ENCODE measurements around the gene RIMS3.
"Not testable (repeated sequence)": the region's sequence is repeated elsewhere in the genome, so short reads cannot be mapped to it uniquely, and the experiment has no call there.

Gene RIMS3

GRCh38 chr1:40665335-40666171 is at the start of gene RIMS3:
RIMS3 (minus strand) TSS chr1:40665682; CDS start chr1:40641925, 23,757 bp downstream.
- peak; percentile 34 to 63 for DNase-seq

- no peak for DNase-seq
Observed at GRCh38 chr1:40712997-40713396, 47.5 kb upstream of the RIMS3 start.

GRCh38 chr1:40712405-40712944 is 47.0 kb upstream of the RIMS3 start:
- no peak for DNase-seq

- DNase-seq, result no peak
Observed at GRCh38 chr1:40711465-40712404, 46.3 kb upstream of the RIMS3 start.

GRCh38 chr1:40710581-40711315 is 45.3 kb upstream of the RIMS3 start:
- peak in 1 of 2 experiments; percentile 38 for DNase-seq

- no peak for DNase-seq
Observed at GRCh38 chr1:40709802-40710278, 44.4 kb upstream of the RIMS3 start.

- DNase-seq, result peak; percentile 92 to 96
Observed at GRCh38 chr1:40709100-40709801, 43.8 kb upstream of the RIMS3 start.

- peak; percentile 63 to 86 for DNase-seq
Observed at GRCh38 chr1:40708750-40709099, 43.2 kb upstream of the RIMS3 start.

GRCh38 chr1:40706626-40707025 is 41.1 kb upstream of the RIMS3 start:
- DNase-seq, result no peak

- no peak for DNase-seq
Observed at GRCh38 chr1:40704817-40705733, 39.6 kb upstream of the RIMS3 start.

GRCh38 chr1:40703316-40703715 is 37.8 kb upstream of the RIMS3 start:
- no peak for DNase-seq

GRCh38 chr1:40702810-40703209 is 37.3 kb upstream of the RIMS3 start:
- not testable (repeated sequence) for DNase-seq

- DNase-seq, result peak in 1 of 2 experiments; percentile 34
Observed at GRCh38 chr1:40701684-40702083, 36.2 kb upstream of the RIMS3 start.

GRCh38 chr1:40699787-40700186 is 34.3 kb upstream of the RIMS3 start:
- no peak for DNase-seq

GRCh38 chr1:40697436-40697835 is 32.0 kb upstream of the RIMS3 start:
- no peak for DNase-seq

GRCh38 chr1:40696294-40696693 is 30.8 kb upstream of the RIMS3 start:
- no peak for DNase-seq

GRCh38 chr1:40694353-40694874 is 28.9 kb upstream of the RIMS3 start:
- no peak for DNase-seq

GRCh38 chr1:40693425-40693824 is 27.9 kb upstream of the RIMS3 start:
- DNase-seq, result no peak

- DNase-seq, result peak; percentile 47 to 59
Observed at GRCh38 chr1:40692429-40692895, 27.0 kb upstream of the RIMS3 start.

All from NCI-H524 (cell line).